Measurements from ENCODE around the gene CACHD1.

CACHD1 gene

GRCh38 chr1:64677532-64677931, 207.6 kb downstream of the CACHD1 start:
- Histone ChIP-seq H2AFZ (ENCODE audit: insufficient read depth, low read length, poor library complexity) (no peak overlapping the region), H3K4me2 (ENCODE audit: low read length) (no peak overlapping the region), H4K12ac (ENCODE audit: low read depth, low read length) (no peak overlapping the region), H3K27me3 (ENCODE audit: insufficient read depth, low read length) (no peaks in the 10 kb centered on the region), H3K18ac (ENCODE audit: low read length) (no peak overlapping the region), H3K79me1 (ENCODE audit: low read length) (no peaks in the 10 kb centered on the region), H3K36me3 (ENCODE audit: control insufficient read depth in 1 of 2, insufficient read depth in 2 of 2, low read length in 2 of 2) (no peaks in the 10 kb centered on the region), H3K14ac (ENCODE audit: low read length) (no peak overlapping the region), H3K4me1 (ENCODE audit: control insufficient read depth in 1 of 2, insufficient read depth in 2 of 2, low read length in 2 of 2) (peaks cover 0 to 4% of the 10 kb centered on the region in 2 experiments), H2BK12ac (ENCODE audit: low read length) (no peak overlapping the region), H2BK5ac (ENCODE audit: low read depth, low read length, poor library complexity) (no peak overlapping the region), H2BK120ac (ENCODE audit: insufficient read depth, low read length, poor library complexity) (no peak overlapping the region), H4K91ac (ENCODE audit: low read depth, low read length) (no peak overlapping the region), H3K4me3 (ENCODE audit: low read depth, low read length) (no peak overlapping the region), H3K9me3 (ENCODE audit: insufficient read depth, low read depth, low read length) (no peaks in the 10 kb centered on the region), H3K27ac (ENCODE audit: low read depth, low read length) (no peak overlapping the region), H3K4ac (ENCODE audit: low read depth, low read length) (no peak overlapping the region), H3K79me2 (ENCODE audit: control insufficient read depth, insufficient read depth, low read length, poor library complexity) (no peaks in the 10 kb centered on the region), H3K9ac (ENCODE audit: low read length) (no peak overlapping the region), H2AK5ac (ENCODE audit: low read length) (no peak overlapping the region), H4K8ac (ENCODE audit: low read depth, low read length) (no peak overlapping the region), H3K23ac (ENCODE audit: low read length) (no peak overlapping the region)
- DNase-seq, result no peak
- WGBS (ENCODE audit: extremely low coverage, insufficient coverage, insufficient read length), result no CpG with 5 or more reads among the region's 1 CpG

GRCh38 chr1:64678366-64678765, 208.4 kb downstream of the CACHD1 start:
- no CpG with 5 or more reads among the region's 3 CpGs for WGBS (ENCODE audit: extremely low coverage, insufficient coverage, insufficient read length)
- H3K9ac ChIP-seq (ENCODE audit: low read length), result no peak overlapping the region

GRCh38 chr1:64679177-64679576, 209.2 kb downstream of the CACHD1 start:
- Histone ChIP-seq H3K18ac (ENCODE audit: low read length) (no peak overlapping the region), H3K14ac (ENCODE audit: low read length) (no peak overlapping the region), H3K9me3 (ENCODE audit: insufficient read depth, low read depth, low read length) (no peaks in the 10 kb centered on the region), H2BK5ac (ENCODE audit: low read depth, low read length, poor library complexity) (no peak overlapping the region), H3K4me1 (ENCODE audit: control insufficient read depth in 1 of 2, insufficient read depth in 2 of 2, low read length in 2 of 2) (peaks cover 0 to 4% of the 10 kb centered on the region in 2 experiments), H3K79me1 (ENCODE audit: low read length) (no peaks in the 10 kb centered on the region), H4K12ac (ENCODE audit: low read depth, low read length) (no peak overlapping the region), H3K36me3 (ENCODE audit: control insufficient read depth in 1 of 2, insufficient read depth in 2 of 2, low read length in 2 of 2) (no peaks in the 10 kb centered on the region), H4K8ac (ENCODE audit: low read depth, low read length) (no peak overlapping the region), H4K91ac (ENCODE audit: low read depth, low read length) (no peak overlapping the region), H3K4me2 (ENCODE audit: low read length) (no peak overlapping the region), H3K4me3 (ENCODE audit: low read depth, low read length) (no peak overlapping the region), H3K4ac (ENCODE audit: low read depth, low read length) (no peak overlapping the region), H3K27ac (ENCODE audit: low read depth, low read length) (no peak overlapping the region), H2BK12ac (ENCODE audit: low read length) (no peak overlapping the region), H2BK120ac (ENCODE audit: insufficient read depth, low read length, poor library complexity) (no peak overlapping the region), H3K23ac (ENCODE audit: low read length) (no peak overlapping the region), H2AK5ac (ENCODE audit: low read length) (no peak overlapping the region), H3K79me2 (ENCODE audit: control insufficient read depth, insufficient read depth, low read length, poor library complexity) (no peaks in the 10 kb centered on the region), H3K27me3 (ENCODE audit: insufficient read depth, low read length) (no peaks in the 10 kb centered on the region), H2AFZ (ENCODE audit: insufficient read depth, low read length, poor library complexity) (no peak overlapping the region), H3K9ac (ENCODE audit: low read length) (no peak overlapping the region)
- WGBS (ENCODE audit: extremely low coverage, insufficient coverage, insufficient read length), result no CpG with 5 or more reads among the region's 6 CpGs
- no peak for DNase-seq

More at GRCh38 chr1:64678366-64678765, 208.4 kb downstream of the CACHD1 start:
- no peak overlapping the region for H3K23ac ChIP-seq (ENCODE audit: low read length)
- H3K4me3 ChIP-seq (ENCODE audit: low read depth, low read length), result no peak overlapping the region
- H3K4ac ChIP-seq (ENCODE audit: low read depth, low read length), result no peak overlapping the region
- H2BK12ac ChIP-seq (ENCODE audit: low read length), result no peak overlapping the region
- no peak overlapping the region for H4K8ac ChIP-seq (ENCODE audit: low read depth, low read length)
- no peaks in the 10 kb centered on the region for H3K36me3 ChIP-seq (ENCODE audit: control insufficient read depth in 1 of 2, insufficient read depth in 2 of 2, low read length in 2 of 2)
- no peak overlapping the region for H3K27ac ChIP-seq (ENCODE audit: low read depth, low read length)
- DNase-seq, result no peak
- H2BK5ac ChIP-seq (ENCODE audit: low read depth, low read length, poor library complexity), result no peak overlapping the region
- no peak overlapping the region for H3K4me2 ChIP-seq (ENCODE audit: low read length)
- H3K14ac ChIP-seq (ENCODE audit: low read length), result no peak overlapping the region
- H3K27me3 ChIP-seq (ENCODE audit: insufficient read depth, low read length), result no peaks in the 10 kb centered on the region
- peaks cover 0 to 4% of the 10 kb centered on the region in 2 experiments for H3K4me1 ChIP-seq (ENCODE audit: control insufficient read depth in 1 of 2, insufficient read depth in 2 of 2, low read length in 2 of 2)
- H2AFZ ChIP-seq (ENCODE audit: insufficient read depth, low read length, poor library complexity), result no peak overlapping the region
- H4K91ac ChIP-seq (ENCODE audit: low read depth, low read length), result no peak overlapping the region
- H4K12ac ChIP-seq (ENCODE audit: low read depth, low read length), result no peak overlapping the region
- no peaks in the 10 kb centered on the region for H3K79me2 ChIP-seq (ENCODE audit: control insufficient read depth, insufficient read depth, low read length, poor library complexity)
- H3K79me1 ChIP-seq (ENCODE audit: low read length), result no peaks in the 10 kb centered on the region
- no peak overlapping the region for H2BK120ac ChIP-seq (ENCODE audit: insufficient read depth, low read length, poor library complexity)
- H2AK5ac ChIP-seq (ENCODE audit: low read length), result no peak overlapping the region
- no peak overlapping the region for H3K18ac ChIP-seq (ENCODE audit: low read length)
- H3K9me3 ChIP-seq (ENCODE audit: insufficient read depth, low read depth, low read length), result no peaks in the 10 kb centered on the region

DNA sequence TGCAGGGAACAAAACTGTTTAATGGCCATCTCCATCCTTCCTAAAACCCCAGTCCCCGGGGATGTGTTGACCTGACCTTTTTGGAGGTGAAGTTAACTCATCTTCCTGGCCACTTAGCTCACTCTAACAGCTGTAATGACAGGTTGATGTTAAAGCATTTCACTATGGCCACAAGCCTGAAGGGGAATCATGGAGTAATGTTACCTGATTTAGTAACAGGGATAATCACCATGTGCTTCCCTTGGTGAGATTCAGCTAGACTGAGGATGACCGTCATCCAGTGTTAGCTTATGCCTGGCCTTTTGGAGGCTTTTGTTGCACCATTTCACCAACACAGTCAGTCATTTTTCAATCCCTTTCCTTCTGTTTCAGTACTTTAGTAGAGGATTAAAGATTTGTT, 210.7 kb downstream of the CACHD1 start:
- no peak overlapping the region for H4K8ac ChIP-seq (ENCODE audit: low read depth, low read length)
- H3K23ac ChIP-seq (ENCODE audit: low read length), result no peak overlapping the region
- no peak overlapping the region for H2AK5ac ChIP-seq (ENCODE audit: low read length)
- no peaks in the 10 kb centered on the region for H3K27me3 ChIP-seq (ENCODE audit: insufficient read depth, low read length)
- no peaks in the 10 kb centered on the region for H3K79me2 ChIP-seq (ENCODE audit: control insufficient read depth, insufficient read depth, low read length, poor library complexity)
- H4K12ac ChIP-seq (ENCODE audit: low read depth, low read length), result no peak overlapping the region
- no peak for DNase-seq
- H2BK120ac ChIP-seq (ENCODE audit: insufficient read depth, low read length, poor library complexity), result no peak overlapping the region
- no peaks in the 10 kb centered on the region for H3K79me1 ChIP-seq (ENCODE audit: low read length)
- H2AFZ ChIP-seq (ENCODE audit: insufficient read depth, low read length, poor library complexity), result no peak overlapping the region
- no peak overlapping the region for H2BK12ac ChIP-seq (ENCODE audit: low read length)
- no peak overlapping the region for H3K9ac ChIP-seq (ENCODE audit: low read length)
- no peak overlapping the region for H3K27ac ChIP-seq (ENCODE audit: low read depth, low read length)
- no peaks in the 10 kb centered on the region for H3K36me3 ChIP-seq (ENCODE audit: control insufficient read depth in 1 of 2, insufficient read depth in 2 of 2, low read length in 2 of 2)
- no peak overlapping the region for H2BK5ac ChIP-seq (ENCODE audit: low read depth, low read length, poor library complexity)
- no peak overlapping the region for H3K14ac ChIP-seq (ENCODE audit: low read length)
- H3K4ac ChIP-seq (ENCODE audit: low read depth, low read length), result no peak overlapping the region
- no peak overlapping the region for H3K18ac ChIP-seq (ENCODE audit: low read length)
- H3K4me2 ChIP-seq (ENCODE audit: low read length), result no peak overlapping the region
- H3K4me1 ChIP-seq (ENCODE audit: control insufficient read depth in 1 of 2, insufficient read depth in 2 of 2, low read length in 2 of 2), result peaks cover 0 to 4% of the 10 kb centered on the region in 2 experiments
- H3K4me3 ChIP-seq (ENCODE audit: low read depth, low read length), result no peak overlapping the region
- no peaks in the 10 kb centered on the region for H3K9me3 ChIP-seq (ENCODE audit: insufficient read depth, low read depth, low read length)
- WGBS (ENCODE audit: extremely low coverage, insufficient coverage, insufficient read length), result no CpG with 5 or more reads among the region's 2 CpGs
- no peak overlapping the region for H4K91ac ChIP-seq (ENCODE audit: low read depth, low read length)

Measured in trophoblast cell (in vitro differentiated cells and primary cell).